ENCODE results near the gene FAM9C. TPM values are rescaled to one million over a fixed set of nuclear protein-coding genes. Genes with fewer than 3 reads are reported as not detected.

The FAM9C gene
- total and polyA plus RNA-seq, 2 donors (not counting 1 experiment from before 2014, with no cell fraction given): not detected

DNA sequence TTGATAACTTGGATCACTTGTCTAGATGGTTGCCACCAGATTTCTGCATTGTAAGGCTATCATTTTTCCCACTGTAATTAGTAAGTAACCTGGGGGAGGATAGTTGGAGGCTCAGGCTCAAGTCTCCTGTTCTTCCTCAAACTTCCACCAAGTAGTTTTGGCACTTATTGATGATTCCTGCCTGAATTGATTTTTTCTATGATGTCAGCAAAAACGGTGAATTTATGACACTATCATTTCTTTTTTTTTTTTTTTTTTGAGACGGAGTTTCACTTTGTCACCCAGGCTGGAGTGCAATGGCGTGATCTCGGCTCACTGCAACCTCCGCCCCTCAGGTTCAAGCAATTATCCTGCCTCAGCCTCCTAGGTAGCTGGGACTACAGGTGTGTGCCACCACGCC lies 57.1 kb downstream of the FAM9C start:
- Histone ChIP-seq H3K4me1 (ENCODE audit: control insufficient read depth in 2 of 2, insufficient read depth in 2 of 2, low read length in 2 of 2) (peaks cover 31 to 38% of the 10 kb centered on the region in 2 donors), H3K9ac (ENCODE audit: low read length) (no peak overlapping the region), H3K79me2 (ENCODE audit: control insufficient read depth, insufficient read depth, low read length) (peaks cover 24% of the 10 kb centered on the region), H3K4me2 (replicated peaks; ENCODE audit: low read depth, low read length, poor library complexity, severe bottlenecking) (no peak overlapping the region), H4K20me1 (ENCODE audit: control insufficient read depth, insufficient read depth, low read length, poor library complexity, severe bottlenecking) (no peaks in the 10 kb centered on the region), H3K27ac (ENCODE audit: low read length in 2 of 2) (no peak overlapping the region), H3K27me3 (replicated peaks in 1 of 4; ENCODE audit: control extremely low read depth in 1 of 4, control insufficient read depth in 3 of 4, insufficient read depth in 4 of 4, low read length in 3 of 4) (peaks cover 0 to 7% (median 0%) of the 10 kb centered on the region in 4 experiments), H3K36me3 (replicated peaks in 1 of 2; ENCODE audit: control extremely low read depth in 1 of 2, control insufficient read depth in 1 of 2, extremely low read depth in 1 of 2, insufficient read depth in 2 of 2, low read length in 1 of 2) (no peaks in the 10 kb centered on the region), H3K4me3 (ENCODE audit: control extremely low read depth in 1 of 5, extremely low read depth in 1 of 5, insufficient read depth in 1 of 5, low read depth in 2 of 5, low read length in 4 of 5) (no peak overlapping the region), H2AFZ (ENCODE audit: insufficient read depth, low read depth, low read length, poor library complexity, severe bottlenecking) (no peak overlapping the region), H3K9me3 (ENCODE audit: control extremely low read depth in 1 of 3, control insufficient read depth in 2 of 3, insufficient read depth in 1 of 3, low read length in 2 of 3) (no peaks in the 10 kb centered on the region)
- no peaks in the 10 kb centered on the region for H3K27me3 Mint-ChIP-seq
- no peak for ATAC-seq (ENCODE audit: low read depth)
- no peak overlapping the region for H3K27ac Mint-ChIP-seq
- no peaks in the 10 kb centered on the region for H3K9me3 Mint-ChIP-seq (ENCODE audit: insufficient read depth)
- DNase-seq: no peak
- WGBS (ENCODE audit: insufficient coverage): no CpG with 5 or more reads among the region's 6 CpGs
- POLR2A ChIA-PET: interaction anchor here (1.3 kb wide), 1 partner anchor 11 kb away, joined by 5 read pairs; no protein-coding TSS in a partner anchor
- peaks cover 51% of the 10 kb centered on the region for H3K4me1 Mint-ChIP-seq
- H3K4me3 Mint-ChIP-seq: no peak overlapping the region
- TF ChIP-seq, protein P1, sequence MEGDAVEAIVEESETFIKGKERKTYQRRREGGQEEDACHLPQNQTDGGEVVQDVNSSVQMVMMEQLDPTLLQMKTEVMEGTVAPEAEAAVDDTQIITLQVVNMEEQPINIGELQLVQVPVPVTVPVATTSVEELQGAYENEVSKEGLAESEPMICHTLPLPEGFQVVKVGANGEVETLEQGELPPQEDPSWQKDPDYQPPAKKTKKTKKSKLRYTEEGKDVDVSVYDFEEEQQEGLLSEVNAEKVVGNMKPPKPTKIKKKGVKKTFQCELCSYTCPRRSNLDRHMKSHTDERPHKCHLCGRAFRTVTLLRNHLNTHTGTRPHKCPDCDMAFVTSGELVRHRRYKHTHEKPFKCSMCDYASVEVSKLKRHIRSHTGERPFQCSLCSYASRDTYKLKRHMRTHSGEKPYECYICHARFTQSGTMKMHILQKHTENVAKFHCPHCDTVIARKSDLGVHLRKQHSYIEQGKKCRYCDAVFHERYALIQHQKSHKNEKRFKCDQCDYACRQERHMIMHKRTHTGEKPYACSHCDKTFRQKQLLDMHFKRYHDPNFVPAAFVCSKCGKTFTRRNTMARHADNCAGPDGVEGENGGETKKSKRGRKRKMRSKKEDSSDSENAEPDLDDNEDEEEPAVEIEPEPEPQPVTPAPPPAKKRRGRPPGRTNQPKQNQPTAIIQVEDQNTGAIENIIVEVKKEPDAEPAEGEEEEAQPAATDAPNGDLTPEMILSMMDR (IDR thresholded peaks at IDR 0.05): no peak
- no peak for TF ChIP-seq EZH2 (IDR thresholded peaks at IDR 0.05; ENCODE audit: borderline replicate concordance, insufficient read depth, low read depth, low read length, poor library complexity, severe bottlenecking)
- CTCF ChIA-PET: no interaction called here
- intact Hi-C loops (cut with micrococcal nuclease): no loop called here

DNA sequence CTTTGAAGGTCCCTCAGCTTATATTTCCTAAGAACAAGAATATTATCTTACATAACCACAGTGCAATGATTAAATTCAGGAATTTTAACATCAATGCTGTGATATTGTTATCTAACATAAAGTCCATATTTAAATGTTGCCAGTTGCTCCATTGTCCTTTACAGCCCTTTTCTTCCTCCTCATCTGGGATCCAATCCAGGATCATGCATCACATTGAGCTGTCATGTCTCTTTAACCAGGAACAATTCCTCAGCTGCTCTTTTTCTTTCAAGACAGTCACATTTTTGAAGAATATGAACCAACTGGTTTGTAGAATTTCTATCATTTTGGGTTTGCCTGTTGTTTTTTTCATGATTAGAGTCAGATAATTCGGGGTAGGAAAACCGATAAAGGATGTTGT lies 57.5 kb downstream of the FAM9C start:
- ATAC-seq (ENCODE audit: low read depth) (no peak), DNase-seq (no peak)
- Mint-ChIP-seq H3K4me3 (no peak overlapping the region), H3K27ac (peak overlapping the region; percentile 3), H3K27me3 (no peaks in the 10 kb centered on the region), H3K9me3 (ENCODE audit: insufficient read depth) (no peaks in the 10 kb centered on the region), H3K4me1 (peaks cover 52% of the 10 kb centered on the region)
- Histone ChIP-seq H3K9me3 (ENCODE audit: control extremely low read depth in 1 of 3, control insufficient read depth in 2 of 3, insufficient read depth in 1 of 3, low read length in 2 of 3) (no peaks in the 10 kb centered on the region), H3K4me3 (ENCODE audit: control extremely low read depth in 1 of 5, extremely low read depth in 1 of 5, insufficient read depth in 1 of 5, low read depth in 2 of 5, low read length in 4 of 5) (no peak overlapping the region), H3K4me2 (replicated peaks; ENCODE audit: low read depth, low read length, poor library complexity, severe bottlenecking) (no peak overlapping the region), H3K36me3 (replicated peaks in 1 of 2; ENCODE audit: control extremely low read depth in 1 of 2, control insufficient read depth in 1 of 2, extremely low read depth in 1 of 2, insufficient read depth in 2 of 2, low read length in 1 of 2) (no peaks in the 10 kb centered on the region), H3K9ac (ENCODE audit: low read length) (no peak overlapping the region), H3K79me2 (ENCODE audit: control insufficient read depth, insufficient read depth, low read length) (peaks cover 24% of the 10 kb centered on the region), H3K27ac (ENCODE audit: low read length in 2 of 2) (no peak overlapping the region), H4K20me1 (ENCODE audit: control insufficient read depth, insufficient read depth, low read length, poor library complexity, severe bottlenecking) (no peaks in the 10 kb centered on the region), H3K4me1 (ENCODE audit: control insufficient read depth in 2 of 2, insufficient read depth in 2 of 2, low read length in 2 of 2) (peaks cover 36 to 43% of the 10 kb centered on the region in 2 donors), H2AFZ (ENCODE audit: insufficient read depth, low read depth, low read length, poor library complexity, severe bottlenecking) (no peak overlapping the region), H3K27me3 (replicated peaks in 1 of 4; ENCODE audit: control extremely low read depth in 1 of 4, control insufficient read depth in 3 of 4, insufficient read depth in 4 of 4, low read length in 3 of 4) (peaks cover 0 to 7% (median 0%) of the 10 kb centered on the region in 4 experiments)
- WGBS (ENCODE audit: insufficient coverage): no CpG with 5 or more reads among the region's 2 CpGs
- TF ChIP-seq, protein P1 (IDR thresholded peaks at IDR 0.05): no peak
- TF ChIP-seq EZH2 (IDR thresholded peaks at IDR 0.05; ENCODE audit: borderline replicate concordance, insufficient read depth, low read depth, low read length, poor library complexity, severe bottlenecking): no peak
- CTCF ChIA-PET: interaction anchor here (1.0 to 1.1 kb wide), 2 partner anchors 12 to 63 kb away, joined by 4 read pairs; no protein-coding TSS in a partner anchor
- POLR2A ChIA-PET: no interaction called here
- intact Hi-C loops (cut with micrococcal nuclease): no loop called here

Data from B cell (primary cell).